CD14-positive monocyte (primary cell): ENCODE results near the gene MYBPC2. TPM values are rescaled to one million over a fixed set of nuclear protein-coding genes. Genes with fewer than 3 reads are reported as not detected.

Source experiments
- DNase-seq, 3 donors: peaks; one replicate each; pipeline ENCODE4 v3.0.0-alpha.2; 2011 to 2022
- H2AFZ ChIP-seq: 2 replicates; pipeline ENCODE4 v1.6.0; 2012; ENCODE audit warnings: mild to moderate bottlenecking, low read depth, low read length, inconsistent platforms; ENCODE audit not compliant: insufficient read depth, poor library complexity, severe bottlenecking
- H3K27ac ChIP-seq, 2 donors: 1 replicate in 1 of 2; 2 replicates in 1 of 2; pipeline ENCODE4 v1.5.1; 2012 to 2013; ENCODE audit warnings: low read length in 2 of 2, control low read depth in 1 of 2, inconsistent platforms in 1 of 2, low read depth in 1 of 2, mild to moderate bottlenecking in 1 of 2
- H3K27me3 ChIP-seq, 2 donors: one replicate each; pipeline versions ENCODE4 v1.6.0 to v1.6.1; 2011 to 2013; ENCODE audit warnings: low read length in 2 of 2; ENCODE audit not compliant: control insufficient read depth in 2 of 2, insufficient read depth in 2 of 2
- H3K36me3 ChIP-seq, 2 donors: replicated peaks in 1 of 2; 1 replicate in 1 of 2; 2 replicates in 1 of 2; pipeline versions ENCODE4 v1.5.1 to v1.6.1; 2012 to 2013; ENCODE audit warnings: low read length in 2 of 2, control low read depth in 1 of 2, inconsistent platforms in 1 of 2, mild to moderate bottlenecking in 1 of 2; ENCODE audit not compliant: insufficient read depth in 2 of 2, control insufficient read depth in 1 of 2
- H3K4me1 ChIP-seq, 2 donors: 1 replicate in 1 of 2; 2 replicates in 1 of 2; pipeline versions ENCODE4 v1.5.1 to v1.6.1; 2012 to 2013; ENCODE audit warnings: low read length in 2 of 2, control low read depth in 1 of 2, inconsistent platforms in 1 of 2, mild to moderate bottlenecking in 1 of 2, moderate library complexity in 1 of 2; ENCODE audit not compliant: insufficient read depth in 2 of 2, control insufficient read depth in 1 of 2
- H3K4me2 ChIP-seq: replicated peaks from 2 replicates; pipeline ENCODE3; 2012; ENCODE audit warnings: low read length, moderate library complexity, mild to moderate bottlenecking; ENCODE audit not compliant: poor library complexity, severe bottlenecking; ENCODE audit errors: extremely low read depth
- H3K4me3 ChIP-seq, 3 experiments: fragments of 200-600 bp in 1 of 3; sonication (generic) in 1 of 3; replicated peaks in 1 of 3; 1 replicate in 2 of 3; 2 replicates in 1 of 3; pipeline ENCODE4 v1.5.1; 2011 to 2013; ENCODE audit warnings: low read length in 3 of 3, mild to moderate bottlenecking in 3 of 3, control low read depth in 2 of 3, low read depth in 2 of 3, inconsistent platforms in 1 of 3, moderate library complexity in 1 of 3
- H3K79me2 ChIP-seq: 2 replicates; pipeline ENCODE4 v1.6.0; 2012; ENCODE audit warnings: mild to moderate bottlenecking, control low read depth, inconsistent platforms, low read length, moderate library complexity; ENCODE audit not compliant: insufficient read depth
- H3K9ac ChIP-seq: 2 replicates; pipeline ENCODE4 v1.6.0; 2017; ENCODE audit warnings: low read length, mild to moderate bottlenecking; ENCODE audit not compliant: insufficient read depth, poor library complexity, severe bottlenecking
- H3K9me3 ChIP-seq, 2 donors: replicated peaks in 1 of 2; 1 replicate in 1 of 2; 2 replicates in 1 of 2; pipeline versions ENCODE4 v1.5.1 to v1.6.1; 2012 to 2013; ENCODE audit warnings: low read length in 2 of 2, control low read depth in 1 of 2; ENCODE audit not compliant: control insufficient read depth in 1 of 2, insufficient read depth in 1 of 2
- H4K20me1 ChIP-seq: 2 replicates; pipeline ENCODE4 v1.6.0; 2012; ENCODE audit warnings: mild to moderate bottlenecking, low read length, control low read depth, moderate library complexity; ENCODE audit not compliant: insufficient read depth
- H3K27ac Mint-ChIP-seq, 7 donors: one replicate each; pipeline ENCODE4 v1.8.0; 2020; ENCODE audit warnings: mild to moderate bottlenecking in 7 of 7, mixed read lengths in 7 of 7, moderate library complexity in 6 of 7, inconsistent platforms in 2 of 7
- H3K27me3 Mint-ChIP-seq, 3 donors: one replicate each; pipeline ENCODE4 v1.8.0; 2021 to 2022; ENCODE audit warnings: low read depth in 3 of 3, mild to moderate bottlenecking in 3 of 3, mixed read lengths in 3 of 3, moderate library complexity in 3 of 3, inconsistent platforms in 1 of 3
- H3K36me3 Mint-ChIP-seq, 2 donors: one replicate each; pipeline ENCODE4 v1.8.0; 2020; ENCODE audit warnings: mixed read lengths in 2 of 2, inconsistent platforms in 1 of 2, mild to moderate bottlenecking in 1 of 2
- H3K4me1 Mint-ChIP-seq: one replicate; pipeline ENCODE4 v1.8.0; 2020; ENCODE audit warnings: mild to moderate bottlenecking, mixed read lengths
- H3K4me3 Mint-ChIP-seq, 2 donors: one replicate each; pipeline ENCODE4 v1.8.0; 2020; ENCODE audit warnings: mild to moderate bottlenecking in 2 of 2, mixed read lengths in 2 of 2, moderate library complexity in 1 of 2
- H3K9me3 Mint-ChIP-seq, 7 donors: one replicate each; pipeline ENCODE4 v1.8.0; 2020 to 2022; ENCODE audit warnings: mixed read lengths in 7 of 7, mild to moderate bottlenecking in 6 of 7, moderate library complexity in 6 of 7, inconsistent platforms in 2 of 7
- CTCF ChIP-seq: fragments of 200-600 bp; IDR thresholded peaks from one replicate; pipeline ENCODE4 v1.8.0; 2022; ENCODE audit warnings: antibody characterized with exemption, mild to moderate bottlenecking
- WGBS: methylation state at CpG from one replicate; pipeline ENCODE4 v1.1.5; 2013; ENCODE audit warnings: missing lambda C conversion rate; ENCODE audit not compliant: insufficient coverage; 5-methylcytosine and 5-hydroxymethylcytosine counted together
- intact Hi-C, 2 donors: fragments of 100-400 bp; cut with micrococcal nuclease; formaldehyde crosslinking; loops; one replicate each; pipeline versions ENCODE4 v1.15.0 to v1.15.1; 2023
- polyA plus RNA-seq, 3 donors: library from polyadenylated mRNA; depleted of rRNA in 1 of 3; unstranded in 2 of 3; stranded (reverse) in 1 of 3; fragments of 300-500 nt in 2 of 3; fragments of >200 nt in 1 of 3; fragmentation: Illumina TruSeq in 2 of 3; gene quantifications; 1 replicate in 2 of 3; 2 replicates in 1 of 3; pipeline ENCODE4 v1.2.3, GENCODE V29; 2012 to 2021

MYBPC2 gene
- polyA plus RNA-seq, 3 donors = not detected

GRCh38 chr19:50450369-50451222, 17.9 kb downstream of the MYBPC2 start:
- H3K27ac ChIP-seq = no peak overlapping the region
- no peaks in the 10 kb centered on the region for H3K4me1 ChIP-seq
- Mint-ChIP-seq H3K9me3 (peaks cover 0 to 7% (median 4%) of the 10 kb centered on the region in 7 donors), H3K4me3 (no peak overlapping the region), H3K27me3 (peaks cover 8 to 12% (median 10%) of the 10 kb centered on the region in 3 donors), H3K4me1 (no peaks in the 10 kb centered on the region), H3K27ac (peak overlapping the region in 1 of 7 donors; percentile 62), H3K36me3 (no peaks in the 10 kb centered on the region)
- no peaks in the 10 kb centered on the region for H4K20me1 ChIP-seq
- no peaks in the 10 kb centered on the region for H3K79me2 ChIP-seq
- H2AFZ ChIP-seq = no peak overlapping the region
- intact Hi-C loops = no loop called here
- DNase-seq = no peak
- 74% methylated on average over 15 of the region's 30 CpGs for WGBS
- no peaks in the 10 kb centered on the region for H3K9me3 ChIP-seq
- H3K4me3 ChIP-seq = no peak overlapping the region
- no peak overlapping the region for H3K4me2 ChIP-seq
- H3K9ac ChIP-seq = no peak overlapping the region
- no peaks in the 10 kb centered on the region for H3K36me3 ChIP-seq
- H3K27me3 ChIP-seq = peaks cover 0 to 2% of the 10 kb centered on the region in 2 donors
- no peak for TF ChIP-seq CTCF

- no peaks in the 10 kb centered on the region for H3K9me3 ChIP-seq
- intact Hi-C loops = no loop called here
- TF ChIP-seq CTCF = no peak
- H3K27ac Mint-ChIP-seq = no peak overlapping the region
- no peak overlapping the region for H3K9ac ChIP-seq
- H3K4me3 Mint-ChIP-seq = no peak overlapping the region
- no peaks in the 10 kb centered on the region for H3K4me1 Mint-ChIP-seq
- no peaks in the 10 kb centered on the region for H3K36me3 ChIP-seq
- no peaks in the 10 kb centered on the region for H3K36me3 Mint-ChIP-seq
- no peaks in the 10 kb centered on the region for H3K79me2 ChIP-seq
- no peak overlapping the region for H3K4me3 ChIP-seq
- peaks cover 0 to 2% of the 10 kb centered on the region in 2 donors for H3K27me3 ChIP-seq
- H2AFZ ChIP-seq = no peak overlapping the region
- no peak overlapping the region for H3K4me2 ChIP-seq
- H3K4me1 ChIP-seq = no peaks in the 10 kb centered on the region
- H3K27me3 Mint-ChIP-seq = peaks cover 8 to 14% (median 12%) of the 10 kb centered on the region in 3 donors
- no peak overlapping the region for H3K27ac ChIP-seq
- no peak for DNase-seq
- H3K9me3 Mint-ChIP-seq = peaks cover 0 to 8% (median 4%) of the 10 kb centered on the region in 7 donors
- 55% methylated on average over 11 of the region's 13 CpGs for WGBS
- H4K20me1 ChIP-seq = no peaks in the 10 kb centered on the region
Measured at GRCh38 chr19:50451223-50451534, 18.5 kb downstream of the MYBPC2 start.
